ENCODE results near the gene PDE1A.

- TF ChIP-seq CTCF (IDR thresholded peaks at IDR 0.05) (no peak), EZH2 (IDR thresholded peaks at IDR 0.05; ENCODE audit: borderline replicate concordance, insufficient read depth, low read depth, low read length, poor library complexity, severe bottlenecking) (no peak)
These were observed 47.6 kb downstream of the PDE1A start for GRCh38 chr2:182379241-182379640.

Measured in B cell (primary cell).